ENCODE results near the gene SLF2.

DNA sequence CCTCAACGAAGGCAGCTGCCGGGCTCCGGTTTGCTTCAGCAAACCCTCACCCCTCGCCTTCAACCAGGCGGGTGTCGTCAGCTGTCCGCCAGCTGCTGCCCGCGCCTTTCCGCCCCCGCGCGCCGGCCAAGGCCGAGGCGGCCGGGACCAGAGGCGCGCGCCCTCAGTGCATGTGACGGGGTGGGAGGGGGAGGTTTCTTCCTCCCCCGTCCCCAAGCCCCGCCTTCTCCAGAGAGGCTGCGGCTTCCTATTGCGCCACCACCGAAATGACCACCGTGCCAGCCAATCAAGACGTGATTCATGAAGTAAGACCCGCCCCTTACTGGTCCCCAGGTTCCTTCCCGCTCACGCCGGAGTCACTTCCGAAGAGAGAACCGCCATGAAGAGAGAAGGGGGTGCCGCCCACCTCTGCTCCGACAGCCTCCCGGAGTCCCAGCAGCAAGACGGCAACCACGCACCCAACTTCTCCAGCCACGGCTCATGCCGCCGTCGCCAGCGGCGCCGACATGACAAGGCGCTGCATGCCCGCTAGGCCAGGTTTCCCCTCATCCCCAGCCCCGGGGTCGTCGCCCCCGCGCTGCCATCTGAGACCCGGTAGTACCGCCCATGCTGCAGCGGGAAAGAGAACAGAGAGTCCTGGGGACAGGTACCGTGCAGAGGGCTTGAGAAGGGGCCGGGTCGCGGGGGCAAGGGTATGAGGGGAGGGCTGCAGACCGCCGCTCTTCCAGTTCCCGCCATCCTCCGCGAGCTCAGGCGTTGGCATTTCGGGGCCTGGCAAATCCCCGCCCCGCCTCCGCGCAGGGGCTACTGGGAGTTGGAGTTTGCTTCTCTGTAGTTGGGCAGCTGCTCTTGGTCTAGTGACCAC, at the start of gene SLF2:
- TF ChIP-seq CTCF (IDR thresholded peaks at IDR 0.05), result no peak
- TF ChIP-seq POLR2A (IDR thresholded peaks at IDR 0.05), result peak in 1 of 4 donors; percentile 61
- peak; percentile 71 to 92 (median 72) for TF ChIP-seq POLR2AphosphoS5 (IDR thresholded peaks at IDR 0.05)
- TF ChIP-seq EP300 (IDR thresholded peaks at IDR 0.05), result peak; percentile 23

Data from stomach (tissue), 4 donors.